Panc1 (cell line): ENCODE data around the gene TM7SF3. TPM values are rescaled to one million over a fixed set of nuclear protein-coding genes. Genes with fewer than 3 reads are reported as not detected.

Experiments
- ATAC-seq: fragments of 200-7000 bp; cut with Tn5 transposase; 2 replicates; pipeline ENCODE4 v1.9.1; 2020; ENCODE audit warnings: mild to moderate bottlenecking, moderate library complexity
- BruUV-seq: library from RNA; stranded (reverse); fragments of 400-500 nt; replicated peaks from 2 replicates; lab custom pipeline; 2021; lab: Mats Ljungman, UMichigan
- CTCF ChIA-PET: fragments of 300-600 bp; sonication (Branson Sonifier 250); formaldehyde crosslinking; loops from one replicate; lab custom pipeline; 2022; ENCODE audit warnings: antibody characterized with exemption; lab: Charles Lee
- POLR2A ChIA-PET: fragments of 300-600 bp; sonication (Branson Sonifier 250); formaldehyde crosslinking; loops from one replicate; lab custom pipeline; 2022; ENCODE audit warnings: antibody characterized with exemption; lab: Charles Lee
- DNase-seq: peaks from one replicate; pipeline ENCODE4 v3.0.0-alpha.2; 2010; ENCODE audit warnings: low read depth, low spot score
- H3K27ac ChIP-seq: 2 replicates; pipeline ENCODE4 v1.5.1; 2011; ENCODE audit warnings: mild to moderate bottlenecking, low read length, inconsistent platforms
- H3K27me3 ChIP-seq: fragments of 200-500 bp; sonication (Bioruptor generic); 2 replicates; pipeline ENCODE4 v1.6.0; 2014; ENCODE audit warnings: low read length, inconsistent platforms; ENCODE audit not compliant: control insufficient read depth, insufficient read depth
- H3K36me3 ChIP-seq: fragments of 200-500 bp; sonication (Bioruptor generic); 2 replicates; pipeline ENCODE4 v1.5.1; 2014; ENCODE audit warnings: inconsistent platforms, mild to moderate bottlenecking, low read length, moderate library complexity; ENCODE audit not compliant: control insufficient read depth, insufficient read depth
- H3K4me1 ChIP-seq: 2 replicates; pipeline ENCODE4 v1.5.1; 2011; ENCODE audit warnings: inconsistent platforms, mild to moderate bottlenecking, low read length, moderate library complexity; ENCODE audit not compliant: control insufficient read depth, insufficient read depth
- H3K4me3 ChIP-seq, 2 experiments: 2 replicates each; pipeline ENCODE4 v1.5.1; 2011 to 2012; ENCODE audit warnings: low read depth in 2 of 2, low read length in 2 of 2, mild to moderate bottlenecking in 2 of 2, inconsistent platforms in 1 of 2, moderate library complexity in 1 of 2
- H3K9me3 ChIP-seq: fragments of 200-500 bp; sonication (Bioruptor generic); 2 replicates; pipeline ENCODE4 v1.5.1; 2014; ENCODE audit warnings: low read depth, mild to moderate bottlenecking, inconsistent platforms, low read length, moderate library complexity; ENCODE audit not compliant: control insufficient read depth, insufficient read depth
- POLR2AphosphoS5 ChIP-seq: IDR thresholded peaks from 2 replicates; pipeline ENCODE4 v1.6.1; 2012; ENCODE audit warnings: mild to moderate bottlenecking, low read depth, low read length, moderate library complexity
- REST ChIP-seq, 2 experiments: IDR thresholded peaks; 2 replicates each; pipeline ENCODE4 v1.6.1; 2011 to 2012; ENCODE audit warnings: low read depth in 2 of 2, control low read depth in 1 of 2, low read length in 1 of 2, mild to moderate bottlenecking in 1 of 2, moderate library complexity in 1 of 2; ENCODE audit not compliant: insufficient read depth in 1 of 2
- SIN3A ChIP-seq: IDR thresholded peaks from 2 replicates; pipeline ENCODE4 v1.6.1; 2012; ENCODE audit warnings: low read depth, mild to moderate bottlenecking, low read length, moderate library complexity, borderline replicate concordance; ENCODE audit not compliant: insufficient read depth
- TCF7L2 ChIP-seq: IDR thresholded peaks from 2 replicates; pipeline ENCODE4 v1.6.1; 2011; ENCODE audit warnings: mild to moderate bottlenecking, low read depth, low read length, inconsistent platforms
- in situ Hi-C: cut with HindIII; loops from 2 replicates; pipeline ENCODE4 v1.10.0; 2016; ENCODE audit warnings: low sequenced_read_pairs, low pct_unique_long_range_greater_than_20kb
- intact Hi-C: fragments of 100-400 bp; cut with micrococcal nuclease; formaldehyde crosslinking; loops from one replicate; pipeline ENCODE4 v1.10.0; 2022; ENCODE audit not compliant: unreplicated experiment
- total RNA-seq: library from RNA; stranded (reverse); gene quantifications from one replicate; pipeline ENCODE4 v1.2.1, GENCODE V29; 2021; ENCODE audit not compliant: unreplicated experiment

Gene TM7SF3
- total RNA-seq, 1 experiment from 2014 or later = 59.8 TPM

- ChIA-PET CTCF (no interaction called here), POLR2A (no interaction called here)
- ATAC-seq = peak; percentile 98
- no TSS peak for BruUV-seq
- Histone ChIP-seq H3K9me3 (no peaks in the 10 kb centered on the region), H3K27me3 (no peaks in the 10 kb centered on the region), H3K4me3 (peak within 1 kb of the TSS; percentile 98), H3K27ac (peak within 1 kb of the TSS; percentile 98), H3K36me3 (peaks cover 6% of the 10 kb centered on the region), H3K4me1 (peaks cover 40% of the 10 kb centered on the region)
- no peak for TF ChIP-seq TCF7L2
- TF ChIP-seq POLR2AphosphoS5 = peak; percentile 78
- TF ChIP-seq SIN3A = peak; percentile 74; the same call in 1 of the 2 replicates
- no peak for TF ChIP-seq REST (IDR thresholded peaks at IDR 0.05; ENCODE audit: insufficient read depth in 1 of 2, low read depth in 2 of 2, low read length in 1 of 2)
- in situ Hi-C loops = no loop called here
- peak; percentile 98 for DNase-seq
- intact Hi-C loops = loop anchor here (5.0 kb wide), 1 partner anchor 74 kb away; the partner anchor contains the start of gene TM7SF3
Measured at GRCh38 chr12:26937863-26938700, 76.1 kb downstream of the TM7SF3 start, which contains the start of the genes FGFR1OP2 and INTS13. FGFR1OP2 (plus strand) TSS chr12:26938470; CDS start chr12:26954159, 15,689 bp downstream. INTS13 (minus strand) TSS chr12:26937981; CDS start chr12:26936803, 1,178 bp downstream.

GRCh38 chr12:26937443-26937862, 76.7 kb downstream of the TM7SF3 start:
- H3K4me3 ChIP-seq = peak overlapping the region; percentile 98
- CTCF ChIA-PET = no interaction called here
- peaks cover 12% of the 10 kb centered on the region for H3K36me3 ChIP-seq
- DNase-seq (no peak), ATAC-seq (no peak)
- peak overlapping the region; percentile 98 for H3K27ac ChIP-seq
- H3K4me1 ChIP-seq = peaks cover 40% of the 10 kb centered on the region
- H3K9me3 ChIP-seq = no peaks in the 10 kb centered on the region
- BruUV-seq = no TSS peak
- no peaks in the 10 kb centered on the region for H3K27me3 ChIP-seq
- in situ Hi-C loops (no loop called here), intact Hi-C loops (loop anchor here (5.0 kb wide), 1 partner anchor 75 kb away; the partner anchor contains the start of gene TM7SF3)
- TF ChIP-seq REST (IDR thresholded peaks at IDR 0.05; ENCODE audit: insufficient read depth in 1 of 2, low read depth in 2 of 2, low read length in 1 of 2) (no peak), POLR2AphosphoS5 (no peak), SIN3A (0 out of 2 replicates have a peak, but pooled peaks have one; percentile 15)
- POLR2A ChIA-PET = no interaction called here
